HCT116 (cell line): ENCODE measurements around the gene AGAP1. TPM values are rescaled to one million over a fixed set of nuclear protein-coding genes. Genes with fewer than 3 reads are reported as not detected.

Source experiments
- ATAC-seq: fragments of 200-7000 bp; cut with Tn5 transposase; 2 replicates; pipeline ENCODE4 v1.9.1; 2020; ENCODE audit warnings: mild to moderate bottlenecking, moderate library complexity
- BruUV-seq: library from RNA; stranded (reverse); fragments of 400-500 nt; replicated peaks from 2 replicates; lab custom pipeline; 2021; lab: Mats Ljungman, UMichigan
- CTCF ChIA-PET: fragments of 300-600 bp; sonication (Branson Sonifier 250); formaldehyde crosslinking; loops from one replicate; lab custom pipeline; 2021; ENCODE audit warnings: antibody characterized with exemption; lab: Charles Lee
- POLR2A ChIA-PET: fragments of 300-600, 350-600 bp; sonication (Branson Sonifier 250); formaldehyde crosslinking; loops from one replicate; lab custom pipeline; 2021; ENCODE audit warnings: antibody characterized with exemption; lab: Charles Lee
- RAD21 ChIA-PET, 2 experiments: fragments of 300-600 bp; sonication (Branson Sonifier 250); formaldehyde crosslinking; loops; one replicate each; lab custom pipeline; 2023; ENCODE audit warnings: low total read pairs in 2 of 2; ENCODE audit not compliant: uncharacterized antibody in 2 of 2, unreplicated experiment in 2 of 2, low non-redundant PET in 1 of 2; lab: Charles Lee
- DNase-seq: peaks from one replicate; pipeline ENCODE4 v3.0.0-alpha.2; 2010; ENCODE audit warnings: low read depth, low spot score
- H2AFZ ChIP-seq: fragments of 200-600 bp; shearing (Covaris generic), sonication (generic); 2 replicates; pipeline ENCODE4 v1.6.1; 2017; ENCODE audit warnings: low read depth, mixed run types, mixed read lengths, antibody characterized with exemption, low read length; ENCODE audit not compliant: poor library complexity, severe bottlenecking
- H3K27ac ChIP-seq: 2 replicates; pipeline ENCODE4 v1.5.1; 2012; ENCODE audit warnings: low read depth, low read length
- H3K27me3 ChIP-seq: fragments of 200-600 bp; sonication (generic); 2 replicates; pipeline ENCODE4 v1.6.1; 2016; ENCODE audit warnings: mixed run types, low read length, mixed read lengths; ENCODE audit not compliant: insufficient read depth
- H3K36me3 ChIP-seq, 2 experiments: fragments of 200-500 bp in 1 of 2; fragments of 200-600 bp in 1 of 2; sonication (Bioruptor generic) in 1 of 2; sonication (generic) in 1 of 2; 2 replicates each; pipeline versions ENCODE4 v1.5.1 to v1.6.1; 2014 to 2016; ENCODE audit warnings: low read length in 2 of 2, inconsistent platforms in 1 of 2, mixed read lengths in 1 of 2, mixed run types in 1 of 2; ENCODE audit not compliant: insufficient read depth in 2 of 2, control insufficient read depth in 1 of 2
- H3K4me1 ChIP-seq, 2 experiments: fragments of 200-600 bp in 1 of 2; sonication (generic) in 1 of 2; 2 replicates each; pipeline versions ENCODE4 v1.5.1 to v1.6.1; 2012 to 2017; ENCODE audit warnings: low read length in 2 of 2, inconsistent platforms in 1 of 2, mild to moderate bottlenecking in 1 of 2, mixed read lengths in 1 of 2, mixed run types in 1 of 2, moderate library complexity in 1 of 2; ENCODE audit not compliant: insufficient read depth in 2 of 2, control insufficient read depth in 1 of 2
- H3K4me2 ChIP-seq: fragments of 200-600 bp; sonication (generic); 2 replicates; pipeline ENCODE4 v1.6.1; 2017; ENCODE audit warnings: mixed run types, low read length, mixed read lengths
- H3K4me3 ChIP-seq, 2 experiments: fragments of 200-600 bp in 1 of 2; sonication (generic) in 1 of 2; replicated peaks in 1 of 2; 2 replicates each; pipeline ENCODE4 v1.5.1; 2011 to 2016; ENCODE audit warnings: low read length in 2 of 2, control low read depth in 1 of 2, low read depth in 1 of 2, mild to moderate bottlenecking in 1 of 2, mixed read lengths in 1 of 2, mixed run types in 1 of 2
- H3K79me2 ChIP-seq: fragments of 200-600 bp; sonication (generic); 2 replicates; pipeline ENCODE4 v1.6.1; 2017; ENCODE audit warnings: mild to moderate bottlenecking, mixed run types, low read length, moderate library complexity, mixed read lengths; ENCODE audit not compliant: insufficient read depth
- H3K9ac ChIP-seq: fragments of 200-600 bp; sonication (generic); 2 replicates; pipeline ENCODE4 v1.6.1; 2016; ENCODE audit warnings: low read length, mixed read lengths
- H3K9me2 ChIP-seq: fragments of 200-600 bp; sonication (generic), shearing (Covaris generic); 2 replicates; pipeline ENCODE4 v1.6.1; 2017; ENCODE audit warnings: mixed run types, mild to moderate bottlenecking, moderate library complexity; ENCODE audit not compliant: insufficient read depth
- H3K9me3 ChIP-seq, 2 experiments: fragments of 200-500 bp in 1 of 2; fragments of 200-600 bp in 1 of 2; sonication (Bioruptor generic) in 1 of 2; sonication (generic) in 1 of 2; 2 replicates each; pipeline ENCODE4 v1.6.1; 2014 to 2017; ENCODE audit warnings: low read length in 2 of 2, mixed read lengths in 2 of 2, inconsistent platforms in 1 of 2, low read depth in 1 of 2, mild to moderate bottlenecking in 1 of 2, mixed run types in 1 of 2, moderate library complexity in 1 of 2; ENCODE audit not compliant: control insufficient read depth in 1 of 2, insufficient read depth in 1 of 2
- H4K20me1 ChIP-seq: fragments of 200-600 bp; sonication (generic), shearing (Covaris generic); 2 replicates; pipeline ENCODE4 v1.6.1; 2017; ENCODE audit warnings: mixed run types, mild to moderate bottlenecking, moderate library complexity; ENCODE audit not compliant: insufficient read depth
- CBX3 ChIP-seq: IDR thresholded peaks from 2 replicates; pipeline ENCODE4 v1.6.1; 2012; ENCODE audit warnings: low read depth
- JUND ChIP-seq: IDR thresholded peaks from 2 replicates; pipeline ENCODE4 v1.6.1; 2012
- POLR2A ChIP-seq: IDR thresholded peaks from 2 replicates; pipeline ENCODE4 v1.7.0; 2011; ENCODE audit warnings: borderline replicate concordance; ENCODE audit not compliant: insufficient read depth, insufficient read length; ENCODE audit errors: extremely low read depth
- POLR2AphosphoS5 ChIP-seq: IDR thresholded peaks from 2 replicates; pipeline ENCODE4 v1.6.1; 2011; ENCODE audit warnings: mild to moderate bottlenecking, low read depth, low read length, moderate library complexity
- RAD21 ChIP-seq: IDR thresholded peaks from 2 replicates; pipeline ENCODE4 v1.6.1; 2012; ENCODE audit warnings: low read depth, mild to moderate bottlenecking
- SIN3A ChIP-seq: IDR thresholded peaks from 2 replicates; pipeline ENCODE4 v1.6.1; 2012; ENCODE audit warnings: low read depth
- SP1 ChIP-seq: IDR thresholded peaks from 2 replicates; pipeline ENCODE4 v1.6.1; 2012; ENCODE audit warnings: low read depth
- SRF ChIP-seq: IDR thresholded peaks from 2 replicates; pipeline ENCODE4 v1.6.1; 2012; ENCODE audit warnings: low read depth
- TCF7L2 ChIP-seq: IDR thresholded peaks from 2 replicates; pipeline ENCODE4 v1.7.0; 2011; ENCODE audit warnings: borderline replicate concordance, inconsistent platforms; ENCODE audit not compliant: insufficient read depth, insufficient read length; ENCODE audit errors: extremely low read depth
- YY1 ChIP-seq: IDR thresholded peaks from 2 replicates; pipeline ENCODE4 v1.6.1; 2011; ENCODE audit warnings: low read length, low read depth, moderate library complexity, mild to moderate bottlenecking; ENCODE audit not compliant: insufficient replicate concordance; ENCODE audit errors: extremely low read depth
- ZFX ChIP-seq: fragments of 450-650 bp; IDR thresholded peaks from 2 replicates; pipeline ENCODE4 v1.6.1; 2017
- ZNF274 ChIP-seq: fragments of 200-500 bp; sonication (Bioruptor generic); IDR thresholded peaks from 2 replicates; pipeline ENCODE4 v1.6.1; 2014; ENCODE audit warnings: mild to moderate bottlenecking, low read depth, low read length, inconsistent platforms
- intact Hi-C: fragments of 100-400 bp; cut with micrococcal nuclease; formaldehyde crosslinking; loops from 2 replicates; pipeline ENCODE4 v1.10.0; 2022
- total RNA-seq: library from RNA; stranded (reverse); gene quantifications from one replicate; pipeline ENCODE4 v1.2.1, GENCODE V29; 2021; ENCODE audit not compliant: unreplicated experiment
- TF ChIP-seq, protein P1 (sequence below): IDR thresholded peaks from 2 replicates; pipeline ENCODE4 v1.6.1; 2011; ENCODE audit warnings: mild to moderate bottlenecking, low read length, moderate library complexity; ENCODE audit not compliant: insufficient replicate concordance; ENCODE audit errors: extremely low read depth
- TF ChIP-seq, protein P2 (sequence below), 3 experiments: fragments of 200-600 bp in 1 of 3; sonication (generic) in 1 of 3; IDR thresholded peaks in 2 of 3; conservative IDR thresholded peaks in 1 of 3; 2 replicates each; pipeline ENCODE4 v1.5.1; 2012 to 2017; ENCODE audit warnings: low read depth in 2 of 3, low read length in 2 of 3, antibody characterized with exemption in 1 of 3, borderline replicate concordance in 1 of 3, control low read depth in 1 of 3, mild to moderate bottlenecking in 1 of 3, mixed read lengths in 1 of 3, mixed run types in 1 of 3, moderate library complexity in 1 of 3; ENCODE audit not compliant: insufficient read depth in 1 of 3

The AGAP1 gene
- total RNA-seq, 1 experiment from 2014 or later, result 43.8 TPM

DNA sequence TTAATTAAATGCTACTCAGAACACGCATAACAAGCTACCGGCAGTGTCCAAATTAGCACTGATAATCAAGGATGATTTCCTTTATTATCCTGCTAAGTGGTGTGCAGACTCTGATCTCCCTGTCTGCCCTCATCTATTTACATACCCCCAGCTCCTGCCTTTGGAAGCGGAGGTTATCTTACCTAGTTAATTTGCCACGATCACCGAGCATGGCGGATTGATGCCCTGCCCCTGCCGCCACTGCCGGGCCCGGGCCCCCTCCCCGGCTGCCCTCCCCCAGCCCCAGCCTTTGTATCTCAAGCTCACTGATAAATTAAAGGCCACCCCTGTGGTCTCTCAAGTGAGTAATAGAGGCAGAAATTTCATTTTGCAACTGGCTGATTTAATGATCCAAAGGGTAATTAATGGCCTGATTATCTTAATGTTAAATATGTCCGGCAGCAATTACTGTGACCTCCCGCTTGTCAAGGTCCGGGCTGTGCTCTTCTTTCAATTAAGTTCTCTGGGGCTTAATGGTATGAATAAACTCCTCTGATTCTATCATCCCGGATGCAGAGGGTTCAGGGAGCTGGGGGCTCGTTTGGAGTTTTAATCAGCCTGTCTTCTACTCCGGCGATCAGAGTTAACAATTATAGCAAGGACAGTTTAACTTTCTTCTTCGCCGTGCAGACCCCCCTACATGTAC lies 560.9 kb downstream of the AGAP1 start:
- no TSS peak for BruUV-seq
- intact Hi-C loops, result no loop called here
- CTCF ChIA-PET, result no interaction called here

More for the DNA sequence above, 560.9 kb downstream of the AGAP1 start:
- Histone ChIP-seq H3K9me3 (0 out of 4 replicates have a peak, but pooled peaks cover 0 to 7% of the 10 kb centered on the region in 2 experiments), H3K4me3 (no peak overlapping the region), H2AFZ (no peak overlapping the region), H3K9me2 (no peaks in the 10 kb centered on the region), H3K27me3 (no peaks in the 10 kb centered on the region), H3K36me3 (0 out of 4 replicates have a peak, but pooled peaks cover 0 to 7% of the 10 kb centered on the region in 2 experiments), H3K79me2 (no peaks in the 10 kb centered on the region), H3K4me2 (no peak overlapping the region), H3K27ac (no peak overlapping the region), H4K20me1 (no peaks in the 10 kb centered on the region), H3K4me1 (no peaks in the 10 kb centered on the region), H3K9ac (no peak overlapping the region)
- TF ChIP-seq POLR2AphosphoS5, result no peak
- no peak for TF ChIP-seq ZFX
- TF ChIP-seq, protein P1, sequence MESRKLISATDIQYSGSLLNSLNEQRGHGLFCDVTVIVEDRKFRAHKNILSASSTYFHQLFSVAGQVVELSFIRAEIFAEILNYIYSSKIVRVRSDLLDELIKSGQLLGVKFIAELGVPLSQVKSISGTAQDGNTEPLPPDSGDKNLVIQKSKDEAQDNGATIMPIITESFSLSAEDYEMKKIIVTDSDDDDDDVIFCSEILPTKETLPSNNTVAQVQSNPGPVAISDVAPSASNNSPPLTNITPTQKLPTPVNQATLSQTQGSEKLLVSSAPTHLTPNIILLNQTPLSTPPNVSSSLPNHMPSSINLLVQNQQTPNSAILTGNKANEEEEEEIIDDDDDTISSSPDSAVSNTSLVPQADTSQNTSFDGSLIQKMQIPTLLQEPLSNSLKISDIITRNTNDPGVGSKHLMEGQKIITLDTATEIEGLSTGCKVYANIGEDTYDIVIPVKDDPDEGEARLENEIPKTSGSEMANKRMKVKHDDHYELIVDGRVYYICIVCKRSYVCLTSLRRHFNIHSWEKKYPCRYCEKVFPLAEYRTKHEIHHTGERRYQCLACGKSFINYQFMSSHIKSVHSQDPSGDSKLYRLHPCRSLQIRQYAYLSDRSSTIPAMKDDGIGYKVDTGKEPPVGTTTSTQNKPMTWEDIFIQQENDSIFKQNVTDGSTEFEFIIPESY, result no peak
- TF ChIP-seq POLR2A, result no peak
- TF ChIP-seq YY1, result no peak
- TF ChIP-seq ZNF274, result no peak
- TF ChIP-seq, protein P2, sequence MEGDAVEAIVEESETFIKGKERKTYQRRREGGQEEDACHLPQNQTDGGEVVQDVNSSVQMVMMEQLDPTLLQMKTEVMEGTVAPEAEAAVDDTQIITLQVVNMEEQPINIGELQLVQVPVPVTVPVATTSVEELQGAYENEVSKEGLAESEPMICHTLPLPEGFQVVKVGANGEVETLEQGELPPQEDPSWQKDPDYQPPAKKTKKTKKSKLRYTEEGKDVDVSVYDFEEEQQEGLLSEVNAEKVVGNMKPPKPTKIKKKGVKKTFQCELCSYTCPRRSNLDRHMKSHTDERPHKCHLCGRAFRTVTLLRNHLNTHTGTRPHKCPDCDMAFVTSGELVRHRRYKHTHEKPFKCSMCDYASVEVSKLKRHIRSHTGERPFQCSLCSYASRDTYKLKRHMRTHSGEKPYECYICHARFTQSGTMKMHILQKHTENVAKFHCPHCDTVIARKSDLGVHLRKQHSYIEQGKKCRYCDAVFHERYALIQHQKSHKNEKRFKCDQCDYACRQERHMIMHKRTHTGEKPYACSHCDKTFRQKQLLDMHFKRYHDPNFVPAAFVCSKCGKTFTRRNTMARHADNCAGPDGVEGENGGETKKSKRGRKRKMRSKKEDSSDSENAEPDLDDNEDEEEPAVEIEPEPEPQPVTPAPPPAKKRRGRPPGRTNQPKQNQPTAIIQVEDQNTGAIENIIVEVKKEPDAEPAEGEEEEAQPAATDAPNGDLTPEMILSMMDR (IDR thresholded peaks at IDR 0.05 in 2 of 3, conservative IDR thresholded peaks at IDR 0.05 in 1 of 3; ENCODE audit: borderline replicate concordance in 1 of 3, insufficient read depth in 1 of 3, low read depth in 2 of 3, low read length in 2 of 3), result no peak
- TF ChIP-seq CBX3, result no peak
- TF ChIP-seq RAD21, result no peak
- no peak for TF ChIP-seq JUND
- no peak for TF ChIP-seq SRF
- no peak for TF ChIP-seq TCF7L2
- TF ChIP-seq SP1, result no peak
- TF ChIP-seq SIN3A, result no peak
- ATAC-seq, result no peak
- DNase-seq, result no peak
- ChIA-PET RAD21 (no interaction called here), POLR2A (no interaction called here)
